ENCODE data around the gene BEND7.

DNA sequence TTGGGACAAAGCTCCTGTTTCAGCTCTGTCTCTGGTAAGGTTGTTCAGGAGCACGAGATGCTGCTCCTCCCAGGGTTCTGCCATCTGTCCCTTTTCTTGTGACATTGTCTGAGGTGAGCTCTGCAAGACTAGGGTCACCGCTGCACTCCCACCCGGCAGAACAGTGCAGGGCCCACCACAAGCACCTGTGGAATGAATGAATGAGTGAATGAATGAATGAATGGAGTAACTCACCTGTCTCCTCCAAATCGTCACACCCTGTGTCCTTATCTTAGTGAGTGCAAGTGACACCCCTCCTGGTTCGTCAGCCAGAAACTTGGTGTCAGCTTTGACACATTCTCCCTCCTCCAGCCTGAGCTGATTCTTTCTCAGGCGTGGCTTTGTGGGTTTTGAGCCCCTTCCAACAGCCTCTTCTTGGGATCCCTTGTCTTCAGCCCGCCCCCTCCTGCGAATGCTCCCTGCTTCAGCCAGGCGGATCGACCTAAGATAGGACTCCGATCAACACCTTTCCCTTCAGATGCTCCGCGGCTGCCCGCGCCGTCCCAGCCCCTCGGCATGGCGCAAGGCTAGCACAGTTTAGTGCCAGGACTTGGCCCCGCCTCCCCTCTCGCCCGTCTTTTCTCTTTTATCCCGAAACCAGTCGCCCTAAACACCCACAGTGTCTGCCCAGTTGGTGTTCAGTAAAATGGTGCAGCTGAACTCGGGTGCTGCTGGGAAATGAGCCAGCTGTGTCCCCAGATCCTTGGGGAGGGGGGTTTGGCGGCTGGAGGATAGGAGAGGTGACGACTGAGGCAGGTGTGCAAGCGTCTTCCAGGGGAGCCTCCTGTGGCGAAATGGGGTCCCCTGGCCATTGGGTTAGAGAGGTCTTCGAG, 89.3 kb downstream of the BEND7 start:
- TF ChIP-seq ZSCAN29 (IDR thresholded peaks at IDR 0.05) (no peak), ZNF354B (CRISPR knock-in tag; IDR thresholded peaks at IDR 0.05) (no peak), SRF (CRISPR knock-in tag; IDR thresholded peaks at IDR 0.05) (no peak), EZH2 (IDR thresholded peaks at IDR 0.05; ENCODE audit: borderline replicate concordance, low read depth, low read length) (no peak)
- TF ChIP-seq, protein P1, sequence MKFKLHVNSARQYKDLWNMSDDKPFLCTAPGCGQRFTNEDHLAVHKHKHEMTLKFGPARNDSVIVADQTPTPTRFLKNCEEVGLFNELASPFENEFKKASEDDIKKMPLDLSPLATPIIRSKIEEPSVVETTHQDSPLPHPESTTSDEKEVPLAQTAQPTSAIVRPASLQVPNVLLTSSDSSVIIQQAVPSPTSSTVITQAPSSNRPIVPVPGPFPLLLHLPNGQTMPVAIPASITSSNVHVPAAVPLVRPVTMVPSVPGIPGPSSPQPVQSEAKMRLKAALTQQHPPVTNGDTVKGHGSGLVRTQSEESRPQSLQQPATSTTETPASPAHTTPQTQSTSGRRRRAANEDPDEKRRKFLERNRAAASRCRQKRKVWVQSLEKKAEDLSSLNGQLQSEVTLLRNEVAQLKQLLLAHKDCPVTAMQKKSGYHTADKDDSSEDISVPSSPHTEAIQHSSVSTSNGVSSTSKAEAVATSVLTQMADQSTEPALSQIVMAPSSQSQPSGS (CRISPR knock-in tag; IDR thresholded peaks at IDR 0.05): no peak

Measured in K562 (cell line).